Measurements from ENCODE around the gene NOTCH1.

Gene NOTCH1

GRCh38 chr9:136465500-136466154, 80.2 kb downstream of the NOTCH1 start:
- peaks cover 98% of the 10 kb centered on the region for H3K36me3 ChIP-seq (ENCODE audit: control insufficient read depth, insufficient read depth, low read length, severe bottlenecking)
- no peak for DNase-seq (ENCODE audit: low read depth)
- H3K27me3 ChIP-seq (replicated peaks; ENCODE audit: control insufficient read depth, insufficient read depth, low read length): no peaks in the 10 kb centered on the region
- no peak overlapping the region for H3K4me3 ChIP-seq (ENCODE audit: low read length)
- H3K4me1 ChIP-seq (ENCODE audit: control insufficient read depth, insufficient read depth, low read length): no peaks in the 10 kb centered on the region
- H3K9ac ChIP-seq (ENCODE audit: low read length): no peak overlapping the region
- H3K9me3 ChIP-seq (ENCODE audit: control insufficient read depth, low read length): no peaks in the 10 kb centered on the region

GRCh38 chr9:136464241-136464640, 81.6 kb downstream of the NOTCH1 start:
- no peak overlapping the region for H3K9ac ChIP-seq (ENCODE audit: low read length)
- H3K27me3 ChIP-seq (replicated peaks; ENCODE audit: control insufficient read depth, insufficient read depth, low read length): no peaks in the 10 kb centered on the region
- H3K9me3 ChIP-seq (ENCODE audit: control insufficient read depth, low read length): no peaks in the 10 kb centered on the region
- no peak overlapping the region for H3K4me3 ChIP-seq (ENCODE audit: low read length)
- H3K36me3 ChIP-seq (ENCODE audit: control insufficient read depth, insufficient read depth, low read length, severe bottlenecking): peaks cover 96% of the 10 kb centered on the region
- no peak for DNase-seq (ENCODE audit: low read depth)
- H3K4me1 ChIP-seq (ENCODE audit: control insufficient read depth, insufficient read depth, low read length): no peaks in the 10 kb centered on the region

DNA sequence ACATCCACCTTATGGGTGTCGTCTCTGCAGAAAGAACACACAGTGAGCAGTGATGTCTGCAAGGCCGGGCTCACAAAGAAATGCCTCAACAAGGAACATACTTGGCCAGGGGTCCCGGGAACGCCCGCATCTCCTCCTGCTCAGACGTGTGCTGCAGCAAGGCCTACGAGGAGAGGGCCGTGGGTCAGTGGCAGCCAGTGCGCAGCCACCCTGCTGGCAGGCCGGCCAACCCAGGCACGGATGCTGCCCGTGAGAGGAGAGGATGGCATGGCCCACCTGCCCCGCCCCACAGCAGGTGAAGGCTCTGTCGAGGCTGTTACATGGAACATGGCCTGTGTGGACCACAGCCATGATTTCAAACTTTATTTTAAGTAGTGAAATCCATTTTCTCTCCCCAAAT, 82.3 kb downstream of the NOTCH1 start:
- Histone ChIP-seq H3K4me1 (ENCODE audit: control insufficient read depth, insufficient read depth, low read length) (no peaks in the 10 kb centered on the region), H3K36me3 (ENCODE audit: control insufficient read depth, insufficient read depth, low read length, severe bottlenecking) (peaks cover 96% of the 10 kb centered on the region), H3K9ac (ENCODE audit: low read length) (no peak overlapping the region), H3K27me3 (replicated peaks; ENCODE audit: control insufficient read depth, insufficient read depth, low read length) (no peaks in the 10 kb centered on the region), H3K4me3 (ENCODE audit: low read length) (no peak overlapping the region), H3K9me3 (ENCODE audit: control insufficient read depth, low read length) (no peaks in the 10 kb centered on the region)
- DNase-seq (ENCODE audit: low read depth): no peak

GRCh38 chr9:136462664-136463063, 83.2 kb downstream of the NOTCH1 start:
- H3K27me3 ChIP-seq (replicated peaks; ENCODE audit: control insufficient read depth, insufficient read depth, low read length): no peaks in the 10 kb centered on the region
- no peaks in the 10 kb centered on the region for H3K4me1 ChIP-seq (ENCODE audit: control insufficient read depth, insufficient read depth, low read length)
- peaks cover 96% of the 10 kb centered on the region for H3K36me3 ChIP-seq (ENCODE audit: control insufficient read depth, insufficient read depth, low read length, severe bottlenecking)
- no peak for DNase-seq (ENCODE audit: low read depth)
- no peak overlapping the region for H3K9ac ChIP-seq (ENCODE audit: low read length)
- H3K4me3 ChIP-seq (ENCODE audit: low read length): no peak overlapping the region
- H3K9me3 ChIP-seq (ENCODE audit: control insufficient read depth, low read length): no peaks in the 10 kb centered on the region

GRCh38 chr9:136460772-136461325, 85.0 kb downstream of the NOTCH1 start:
- H3K9me3 ChIP-seq (ENCODE audit: control insufficient read depth, low read length): no peaks in the 10 kb centered on the region
- H3K9ac ChIP-seq (ENCODE audit: low read length): no peak overlapping the region
- no peaks in the 10 kb centered on the region for H3K4me1 ChIP-seq (ENCODE audit: control insufficient read depth, insufficient read depth, low read length)
- H3K36me3 ChIP-seq (ENCODE audit: control insufficient read depth, insufficient read depth, low read length, severe bottlenecking): peaks cover 96% of the 10 kb centered on the region
- no peaks in the 10 kb centered on the region for H3K27me3 ChIP-seq (replicated peaks; ENCODE audit: control insufficient read depth, insufficient read depth, low read length)
- H3K4me3 ChIP-seq (ENCODE audit: low read length): no peak overlapping the region
- DNase-seq (ENCODE audit: low read depth): no peak

DNA sequence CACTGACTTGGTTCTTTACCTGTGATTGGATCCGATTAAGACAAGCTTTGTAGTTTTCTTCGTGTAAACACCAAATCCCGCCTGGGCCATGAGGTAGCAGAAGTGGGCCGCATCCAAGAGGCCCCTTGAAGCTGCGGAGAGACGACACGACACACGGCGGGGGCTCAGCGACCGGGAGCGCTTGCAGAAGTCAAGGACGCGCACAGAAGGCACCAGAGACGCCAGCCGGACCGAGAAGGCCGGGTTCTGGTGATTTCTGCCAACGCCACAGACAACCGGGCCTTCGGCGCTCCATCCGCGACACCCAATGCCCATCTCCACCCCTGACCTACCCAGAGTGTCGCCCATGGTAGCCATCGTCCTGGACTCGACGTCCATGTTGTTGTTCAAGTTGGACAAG, 86.4 kb downstream of the NOTCH1 start:
- peaks cover 96% of the 10 kb centered on the region for H3K36me3 ChIP-seq (ENCODE audit: control insufficient read depth, insufficient read depth, low read length, severe bottlenecking)

DNA sequence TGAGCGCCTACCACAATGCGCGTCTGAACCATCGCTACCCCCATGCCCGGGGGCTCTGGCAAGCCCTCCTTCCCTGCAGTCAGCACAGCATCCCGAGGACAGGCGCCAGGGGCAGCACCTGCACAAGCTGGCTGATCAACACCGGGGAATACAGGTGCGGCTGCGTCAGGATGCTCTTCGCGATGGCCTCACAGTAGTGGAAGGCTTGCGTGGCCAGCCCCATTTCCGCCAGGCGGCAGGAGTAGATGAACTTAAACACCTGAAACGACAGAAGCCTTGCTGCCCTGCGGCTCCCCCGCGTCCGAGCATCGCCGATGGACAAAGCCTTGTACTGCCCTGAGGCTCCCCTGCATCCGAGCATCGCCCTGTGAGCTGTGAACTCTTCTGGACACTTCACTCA, 88.5 kb downstream of the NOTCH1 start:
- Histone ChIP-seq H3K36me3 (ENCODE audit: control insufficient read depth, insufficient read depth, low read length, severe bottlenecking) (peaks cover 90% of the 10 kb centered on the region), H3K4me1 (ENCODE audit: control insufficient read depth, insufficient read depth, low read length) (no peaks in the 10 kb centered on the region)

More for the DNA sequence above, 86.4 kb downstream of the NOTCH1 start:
- no peak overlapping the region for H3K9ac ChIP-seq (ENCODE audit: low read length)
- no peaks in the 10 kb centered on the region for H3K4me1 ChIP-seq (ENCODE audit: control insufficient read depth, insufficient read depth, low read length)
- DNase-seq (ENCODE audit: low read depth): no peak
- no peaks in the 10 kb centered on the region for H3K9me3 ChIP-seq (ENCODE audit: control insufficient read depth, low read length)
- H3K4me3 ChIP-seq (ENCODE audit: low read length): no peak overlapping the region
- no peaks in the 10 kb centered on the region for H3K27me3 ChIP-seq (replicated peaks; ENCODE audit: control insufficient read depth, insufficient read depth, low read length)

GRCh38 chr9:136456258-136456657, 89.6 kb downstream of the NOTCH1 start:
- peaks cover 89% of the 10 kb centered on the region for H3K36me3 ChIP-seq (ENCODE audit: control insufficient read depth, insufficient read depth, low read length, severe bottlenecking)
- no peak overlapping the region for H3K4me3 ChIP-seq (ENCODE audit: low read length)

More for the DNA sequence above, 88.5 kb downstream of the NOTCH1 start:
- DNase-seq (ENCODE audit: low read depth): no peak
- H3K9ac ChIP-seq (ENCODE audit: low read length): no peak overlapping the region
- H3K4me3 ChIP-seq (ENCODE audit: low read length): no peak overlapping the region
- no peaks in the 10 kb centered on the region for H3K27me3 ChIP-seq (replicated peaks; ENCODE audit: control insufficient read depth, insufficient read depth, low read length)
- H3K9me3 ChIP-seq (ENCODE audit: control insufficient read depth, low read length): no peaks in the 10 kb centered on the region

GRCh38 chr9:136455043-136456002, 90.5 kb downstream of the NOTCH1 start:
- Histone ChIP-seq H3K36me3 (ENCODE audit: control insufficient read depth, insufficient read depth, low read length, severe bottlenecking) (peaks cover 90% of the 10 kb centered on the region), H3K27me3 (replicated peaks; ENCODE audit: control insufficient read depth, insufficient read depth, low read length) (no peaks in the 10 kb centered on the region), H3K4me3 (ENCODE audit: low read length) (no peak overlapping the region), H3K4me1 (ENCODE audit: control insufficient read depth, insufficient read depth, low read length) (no peaks in the 10 kb centered on the region), H3K9ac (ENCODE audit: low read length) (no peak overlapping the region), H3K9me3 (ENCODE audit: control insufficient read depth, low read length) (no peaks in the 10 kb centered on the region)
- DNase-seq (ENCODE audit: low read depth): no peak

More at GRCh38 chr9:136456258-136456657, 89.6 kb downstream of the NOTCH1 start:
- Histone ChIP-seq H3K9me3 (ENCODE audit: control insufficient read depth, low read length) (no peaks in the 10 kb centered on the region), H3K4me1 (ENCODE audit: control insufficient read depth, insufficient read depth, low read length) (no peaks in the 10 kb centered on the region), H3K27me3 (replicated peaks; ENCODE audit: control insufficient read depth, insufficient read depth, low read length) (no peaks in the 10 kb centered on the region), H3K9ac (ENCODE audit: low read length) (no peak overlapping the region)
- DNase-seq (ENCODE audit: low read depth): no peak

GRCh38 chr9:136454026-136454796, 91.6 kb downstream of the NOTCH1 start:
- peaks cover 91% of the 10 kb centered on the region for H3K36me3 ChIP-seq (ENCODE audit: control insufficient read depth, insufficient read depth, low read length, severe bottlenecking)
- no peak for DNase-seq (ENCODE audit: low read depth)

DNA sequence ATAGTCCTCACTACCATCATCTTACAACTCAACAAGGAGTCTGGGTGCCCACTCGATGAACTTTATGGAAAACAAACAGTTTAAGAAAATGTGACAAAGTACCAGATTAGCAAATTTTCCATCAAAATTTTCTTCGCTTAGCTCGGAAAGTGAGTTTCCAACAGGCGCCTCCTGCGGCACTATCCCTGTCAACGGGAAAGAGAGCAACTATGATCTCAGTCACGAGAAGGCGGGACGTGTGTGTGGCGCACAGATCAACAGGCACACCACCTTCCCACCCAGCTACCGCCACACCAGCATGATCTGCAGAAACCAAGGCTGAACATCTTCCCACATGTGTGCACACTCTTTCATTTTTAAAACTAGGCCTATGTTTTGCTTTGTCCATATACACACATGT, 92.5 kb downstream of the NOTCH1 start:
- DNase-seq (ENCODE audit: low read depth): no peak
- Histone ChIP-seq H3K9ac (ENCODE audit: low read length) (no peak overlapping the region), H3K36me3 (ENCODE audit: control insufficient read depth, insufficient read depth, low read length, severe bottlenecking) (peaks cover 91% of the 10 kb centered on the region), H3K27me3 (replicated peaks; ENCODE audit: control insufficient read depth, insufficient read depth, low read length) (no peaks in the 10 kb centered on the region), H3K4me1 (ENCODE audit: control insufficient read depth, insufficient read depth, low read length) (no peaks in the 10 kb centered on the region), H3K4me3 (ENCODE audit: low read length) (no peak overlapping the region), H3K9me3 (ENCODE audit: control insufficient read depth, low read length) (no peaks in the 10 kb centered on the region)

More at GRCh38 chr9:136454026-136454796, 91.6 kb downstream of the NOTCH1 start:
- Histone ChIP-seq H3K9me3 (ENCODE audit: control insufficient read depth, low read length) (no peaks in the 10 kb centered on the region), H3K27me3 (replicated peaks; ENCODE audit: control insufficient read depth, insufficient read depth, low read length) (no peaks in the 10 kb centered on the region), H3K4me3 (ENCODE audit: low read length) (no peak overlapping the region), H3K4me1 (ENCODE audit: control insufficient read depth, insufficient read depth, low read length) (no peaks in the 10 kb centered on the region), H3K9ac (ENCODE audit: low read length) (no peak overlapping the region)
